H9 (cell line): ENCODE results near the gene FAM177B. TPM values are rescaled to one million over a fixed set of nuclear protein-coding genes. Genes with fewer than 3 reads are reported as not detected.

ENCODE experiments used
- DNase-seq: peaks from one replicate; pipeline ENCODE4 v3.0.0-alpha.2; 2017
- H2AFZ ChIP-seq: one replicate; pipeline ENCODE4 v1.6.1; 2013; ENCODE audit warnings: mild to moderate bottlenecking, low read length, control low read depth, moderate library complexity
- H2AK5ac ChIP-seq: 2 replicates; pipeline ENCODE4 v1.6.1; 2013; ENCODE audit warnings: low read length, control low read depth, mixed read lengths; ENCODE audit not compliant: insufficient read length
- H2BK120ac ChIP-seq: one replicate; pipeline ENCODE4 v1.6.1; 2013; ENCODE audit warnings: low read depth, mild to moderate bottlenecking, low read length, control low read depth, inconsistent platforms; ENCODE audit not compliant: poor library complexity, severe bottlenecking
- H2BK12ac ChIP-seq: 2 replicates; pipeline ENCODE4 v1.6.1; 2013; ENCODE audit warnings: low read length, control low read depth, mixed read lengths, low read depth; ENCODE audit not compliant: insufficient read length
- H2BK15ac ChIP-seq: 2 replicates; pipeline ENCODE4 v1.6.1; 2013; ENCODE audit warnings: low read depth, low read length, control low read depth
- H2BK20ac ChIP-seq: one replicate; pipeline ENCODE4 v1.6.1; 2013; ENCODE audit warnings: low read depth, mild to moderate bottlenecking, low read length, control low read depth, inconsistent platforms; ENCODE audit not compliant: poor library complexity, severe bottlenecking
- H2BK5ac ChIP-seq: 2 replicates; pipeline ENCODE4 v1.6.1; 2013; ENCODE audit warnings: low read length, control low read depth, mixed read lengths; ENCODE audit not compliant: insufficient read length
- H3K14ac ChIP-seq: 2 replicates; pipeline ENCODE4 v1.6.1; 2013; ENCODE audit warnings: low read length, control low read depth; ENCODE audit not compliant: insufficient read depth
- H3K18ac ChIP-seq: 2 replicates; pipeline ENCODE4 v1.6.1; 2013; ENCODE audit warnings: low read depth, mild to moderate bottlenecking, mixed read lengths, low read length, control low read depth; ENCODE audit not compliant: insufficient read length
- H3K23ac ChIP-seq: 2 replicates; pipeline ENCODE4 v1.6.1; 2013; ENCODE audit warnings: low read length, control low read depth, mixed read lengths, low read depth; ENCODE audit not compliant: insufficient read length
- H3K23me2 ChIP-seq: 2 replicates; pipeline ENCODE4 v1.6.1; 2013; ENCODE audit warnings: low read depth, mild to moderate bottlenecking, mixed read lengths, low read length, control low read depth; ENCODE audit not compliant: insufficient read length, poor library complexity, severe bottlenecking
- H3K27ac ChIP-seq: 2 replicates; pipeline ENCODE4 v1.5.1; 2013; ENCODE audit warnings: low read length, control low read depth, mixed read lengths, low read depth; ENCODE audit not compliant: insufficient read length
- H3K27me3 ChIP-seq: 2 replicates; pipeline ENCODE4 v1.6.1; 2013; ENCODE audit warnings: low read length, control low read depth, inconsistent platforms; ENCODE audit not compliant: insufficient read depth
- H3K4ac ChIP-seq: 2 replicates; pipeline ENCODE4 v1.6.1; 2013; ENCODE audit warnings: low read depth, mild to moderate bottlenecking, control low read depth, inconsistent platforms, low read length, moderate library complexity
- H3K4me1 ChIP-seq: 2 replicates; pipeline ENCODE4 v1.6.1; 2013; ENCODE audit warnings: low read length, control low read depth, inconsistent platforms; ENCODE audit not compliant: insufficient read depth
- H3K4me2 ChIP-seq: 2 replicates; pipeline ENCODE4 v1.6.1; 2013; ENCODE audit warnings: low read length, control low read depth, mixed read lengths; ENCODE audit not compliant: insufficient read length, insufficient read depth
- H3K56ac ChIP-seq: 2 replicates; pipeline ENCODE4 v1.6.1; 2013; ENCODE audit warnings: low read depth, mild to moderate bottlenecking, mixed read lengths, low read length, control low read depth; ENCODE audit not compliant: insufficient read length
- H3K79me1 ChIP-seq: 2 replicates; pipeline ENCODE4 v1.6.1; 2013; ENCODE audit warnings: low read depth, mild to moderate bottlenecking, moderate library complexity, low read length, control low read depth, inconsistent platforms; ENCODE audit not compliant: insufficient read depth, poor library complexity, severe bottlenecking
- H3K79me2 ChIP-seq: 2 replicates; pipeline ENCODE4 v1.6.1; 2013; ENCODE audit warnings: low read length, control low read depth, inconsistent platforms; ENCODE audit not compliant: insufficient read depth
- H3K9ac ChIP-seq: 2 replicates; pipeline ENCODE4 v1.6.1; 2013; ENCODE audit warnings: low read length, control low read depth, mixed read lengths; ENCODE audit not compliant: insufficient read length; ENCODE audit errors: extremely low read depth
- H3K9me3 ChIP-seq: one replicate; pipeline ENCODE4 v1.6.1; 2013; ENCODE audit warnings: low read depth, low read length, inconsistent platforms; ENCODE audit not compliant: control insufficient read depth
- H3T11ph ChIP-seq: one replicate; pipeline ENCODE4 v1.6.1; 2013; ENCODE audit warnings: mild to moderate bottlenecking, low read length, control low read depth, inconsistent platforms
- H4K20me1 ChIP-seq: one replicate; pipeline ENCODE4 v1.6.1; 2013; ENCODE audit not compliant: control insufficient read depth, insufficient read length, insufficient read depth
- H4K5ac ChIP-seq: 2 replicates; pipeline ENCODE4 v1.6.1; 2013; ENCODE audit warnings: low read depth, mild to moderate bottlenecking, mixed read lengths, low read length, control low read depth; ENCODE audit not compliant: insufficient read length
- H4K8ac ChIP-seq: replicated peaks from 2 replicates; pipeline ENCODE4 v1.6.1; 2013; ENCODE audit warnings: low read length, control low read depth, mixed read lengths, low read depth; ENCODE audit not compliant: insufficient read length
- H4K91ac ChIP-seq: 2 replicates; pipeline ENCODE4 v1.6.1; 2013; ENCODE audit warnings: low read depth, mild to moderate bottlenecking, moderate library complexity, mixed read lengths, low read length, control low read depth; ENCODE audit not compliant: insufficient read length
- H3K27ac Mint-ChIP-seq, 3 experiments: 2 replicates in 2 of 3; 3 replicates in 1 of 3; pipeline ENCODE4 v1.8.0; 2020 to 2021; ENCODE audit warnings: mixed read lengths in 3 of 3, mild to moderate bottlenecking in 1 of 3, moderate library complexity in 1 of 3
- H3K27me3 Mint-ChIP-seq: 2 replicates; pipeline ENCODE4 v1.8.0; 2021; ENCODE audit warnings: low read depth, mild to moderate bottlenecking, moderate library complexity, mixed read lengths
- H3K36me3 Mint-ChIP-seq, 3 experiments: 2 replicates in 2 of 3; 3 replicates in 1 of 3; pipeline ENCODE4 v1.8.0; 2020 to 2021; ENCODE audit warnings: low read depth in 3 of 3, mixed read lengths in 3 of 3; ENCODE audit not compliant: insufficient read depth in 1 of 3
- H3K4me1 Mint-ChIP-seq, 2 experiments: 2 replicates each; pipeline ENCODE4 v1.8.0; 2020; ENCODE audit warnings: mixed read lengths in 2 of 2
- H3K4me3 Mint-ChIP-seq, 2 experiments: 2 replicates in 1 of 2; 3 replicates in 1 of 2; pipeline ENCODE4 v1.8.0; 2020 to 2021; ENCODE audit warnings: mild to moderate bottlenecking in 2 of 2, mixed read lengths in 2 of 2, moderate library complexity in 1 of 2
- H3K9me3 Mint-ChIP-seq, 2 experiments: 2 replicates in 1 of 2; 3 replicates in 1 of 2; pipeline ENCODE4 v1.8.0; 2020; ENCODE audit warnings: mild to moderate bottlenecking in 2 of 2, mixed read lengths in 2 of 2, moderate library complexity in 1 of 2
- WGBS: extraction: QIAGEN DNeasy Blood & Tissue Kit; methylation state at CpG from one replicate; pipeline ENCODE4 v1.1.7; 2013; ENCODE audit warnings: missing lambda C conversion rate, low lambda C conversion rate, mixed read lengths; ENCODE audit not compliant: insufficient read length; ENCODE audit errors: extremely low coverage; 5-methylcytosine and 5-hydroxymethylcytosine counted together
- total RNA-seq: library from RNA; stranded (reverse); gene quantifications from 2 replicates; pipeline ENCODE4 v1.2.1, GENCODE V29; 2021
- TF ChIP-seq, protein P1 (sequence below): fragments of 200-600 bp; sonication (generic); conservative IDR thresholded peaks from 3 replicates; pipeline ENCODE4 v1.8.0; 2021; ENCODE audit warnings: antibody characterized with exemption, mild to moderate bottlenecking

The FAM177B gene
- total RNA-seq, 1 experiment from 2014 or later, result not detected

DNA sequence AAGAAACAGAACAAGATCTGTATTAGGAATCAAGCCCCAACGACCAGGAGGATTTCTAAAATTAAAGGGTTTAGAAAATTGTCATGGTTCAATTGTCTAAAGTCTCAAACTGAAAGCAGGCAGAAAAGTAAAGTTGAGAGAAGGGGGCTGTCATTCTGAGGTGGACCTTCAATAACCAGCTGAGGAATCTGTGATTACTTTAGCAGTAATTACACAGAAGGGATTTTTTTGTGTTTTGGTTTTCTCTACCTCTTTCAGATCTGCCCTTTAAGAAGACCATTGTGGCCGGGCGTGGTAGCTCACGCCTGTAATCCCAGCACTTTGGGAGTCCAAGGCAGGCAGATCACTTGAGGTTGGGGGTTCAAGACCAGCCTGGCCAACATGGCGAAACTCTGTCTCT, 42.1 kb upstream of the FAM177B start:
- no peaks in the 10 kb centered on the region for H3K4me1 Mint-ChIP-seq
- no CpG with 5 or more reads among the region's 5 CpGs for WGBS
- Histone ChIP-seq H2BK5ac (no peak overlapping the region), H4K91ac (no peak overlapping the region), H2AK5ac (no peak overlapping the region), H2BK15ac (no peak overlapping the region), H2BK12ac (no peak overlapping the region), H3K79me1 (peaks cover 3% of the 10 kb centered on the region), H3K9ac (no peak overlapping the region), H3K27me3 (no peaks in the 10 kb centered on the region), H4K20me1 (no peaks in the 10 kb centered on the region), H2AFZ (no peak overlapping the region), H3T11ph (no peak overlapping the region), H2BK120ac (no peak overlapping the region), H3K27ac (no peak overlapping the region), H3K4me1 (no peaks in the 10 kb centered on the region), H3K79me2 (no peaks in the 10 kb centered on the region; the same call in 1 of the 2 replicates), H3K14ac (no peak overlapping the region), H2BK20ac (no peak overlapping the region), H3K23me2 (no peaks in the 10 kb centered on the region), H3K4me2 (no peak overlapping the region), H4K8ac (no peak overlapping the region), H3K23ac (no peak overlapping the region), H4K5ac (no peak overlapping the region), H3K18ac (no peak overlapping the region), H3K9me3 (no peaks in the 10 kb centered on the region), H3K56ac (no peak overlapping the region), H3K4ac (no peak overlapping the region)
- H3K4me3 Mint-ChIP-seq, result no peak overlapping the region
- 0 out of 5 replicates have a peak, but pooled peaks cover 0 to 2% of the 10 kb centered on the region in 2 experiments for H3K9me3 Mint-ChIP-seq
- H3K36me3 Mint-ChIP-seq, result peaks cover 6 to 10% (median 10%) of the 10 kb centered on the region in 3 experiments; a peak in 6 of 7 replicates
- H3K27ac Mint-ChIP-seq, result no peak overlapping the region
- TF ChIP-seq, protein P1, sequence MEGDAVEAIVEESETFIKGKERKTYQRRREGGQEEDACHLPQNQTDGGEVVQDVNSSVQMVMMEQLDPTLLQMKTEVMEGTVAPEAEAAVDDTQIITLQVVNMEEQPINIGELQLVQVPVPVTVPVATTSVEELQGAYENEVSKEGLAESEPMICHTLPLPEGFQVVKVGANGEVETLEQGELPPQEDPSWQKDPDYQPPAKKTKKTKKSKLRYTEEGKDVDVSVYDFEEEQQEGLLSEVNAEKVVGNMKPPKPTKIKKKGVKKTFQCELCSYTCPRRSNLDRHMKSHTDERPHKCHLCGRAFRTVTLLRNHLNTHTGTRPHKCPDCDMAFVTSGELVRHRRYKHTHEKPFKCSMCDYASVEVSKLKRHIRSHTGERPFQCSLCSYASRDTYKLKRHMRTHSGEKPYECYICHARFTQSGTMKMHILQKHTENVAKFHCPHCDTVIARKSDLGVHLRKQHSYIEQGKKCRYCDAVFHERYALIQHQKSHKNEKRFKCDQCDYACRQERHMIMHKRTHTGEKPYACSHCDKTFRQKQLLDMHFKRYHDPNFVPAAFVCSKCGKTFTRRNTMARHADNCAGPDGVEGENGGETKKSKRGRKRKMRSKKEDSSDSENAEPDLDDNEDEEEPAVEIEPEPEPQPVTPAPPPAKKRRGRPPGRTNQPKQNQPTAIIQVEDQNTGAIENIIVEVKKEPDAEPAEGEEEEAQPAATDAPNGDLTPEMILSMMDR, result no peak
- no peak for DNase-seq
- H3K27me3 Mint-ChIP-seq, result no peaks in the 10 kb centered on the region
